Activated CD4-positive, alpha-beta memory T cell treated with anti-CD3 and anti-CD28 coated beads for 36 hours (primary cell): ENCODE results near the gene SNX21. TPM values are rescaled to one million over a fixed set of nuclear protein-coding genes. Genes with fewer than 3 reads are reported as not detected.
"Not testable (repeated sequence)": the region's sequence is repeated elsewhere in the genome, so short reads cannot be mapped to it uniquely, and the experiment has no call there.

Experiments
- CTCF ChIA-PET: fragments of 350-600 bp; sonication (Branson Sonifier 250); formaldehyde crosslinking; loops from one replicate; lab custom pipeline; 2021; ENCODE audit warnings: antibody characterized with exemption, inconsistent platforms; lab: Charles Lee
- POLR2A ChIA-PET: fragments of 350-600 bp; sonication (Branson Sonifier 250); formaldehyde crosslinking; loops from one replicate; lab custom pipeline; 2021; ENCODE audit warnings: antibody characterized with exemption; lab: Charles Lee
- DNase-seq: peaks from one replicate; pipeline ENCODE4 v3.0.0-alpha.2; 2020
- H3K27ac Mint-ChIP-seq: one replicate; pipeline ENCODE4 v1.8.0; 2021; ENCODE audit warnings: mixed read lengths
- H3K27me3 Mint-ChIP-seq: one replicate; pipeline ENCODE4 v1.8.0; 2021; ENCODE audit warnings: mixed read lengths
- H3K36me3 Mint-ChIP-seq: one replicate; pipeline ENCODE4 v1.8.0; 2021; ENCODE audit warnings: mixed read lengths
- H3K4me1 Mint-ChIP-seq: one replicate; pipeline ENCODE4 v1.8.0; 2021; ENCODE audit warnings: low read depth, mixed read lengths
- H3K4me3 Mint-ChIP-seq: one replicate; pipeline ENCODE4 v1.8.0; 2021; ENCODE audit warnings: mild to moderate bottlenecking, mixed read lengths
- H3K9me3 Mint-ChIP-seq: one replicate; pipeline ENCODE4 v1.8.0; 2021; ENCODE audit warnings: mixed read lengths
- intact Hi-C: fragments of 100-400 bp; cut with micrococcal nuclease; formaldehyde crosslinking; loops from one replicate; pipeline ENCODE4 v1.15.1; 2023
- total RNA-seq, 2 experiments: library from RNA; stranded (reverse); gene quantifications; one replicate each; pipeline ENCODE4 v1.2.3, GENCODE V29; 2021

SNX21 gene
- total RNA-seq, 2 experiments from 2014 or later, result 1.8 to 2.2 TPM

DNA sequence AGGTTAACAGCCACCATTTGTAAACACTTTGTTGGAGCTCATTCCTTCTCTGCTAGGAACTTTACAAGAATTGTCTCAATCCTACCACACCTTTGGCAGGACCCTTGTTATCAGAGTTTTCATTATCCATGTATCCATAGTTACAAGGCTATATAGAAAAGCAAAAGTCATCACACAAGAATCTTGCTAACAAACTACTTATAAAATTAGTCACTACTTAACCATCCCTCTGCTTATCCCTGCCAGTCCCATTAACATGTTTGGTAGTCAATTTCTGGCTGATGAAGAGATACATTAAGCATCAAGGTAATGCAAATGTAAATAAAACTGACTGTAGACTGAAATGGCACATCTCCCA, 34.2 kb downstream of the SNX21 start:
- Mint-ChIP-seq H3K9me3 (no peaks in the 10 kb centered on the region), H3K27ac (no peak overlapping the region), H3K27me3 (no peaks in the 10 kb centered on the region), H3K36me3 (no peaks in the 10 kb centered on the region), H3K4me3 (no peak overlapping the region), H3K4me1 (no peaks in the 10 kb centered on the region)
- CTCF ChIA-PET, result no interaction called here
- intact Hi-C loops, result no loop called here
- no peak for DNase-seq
- POLR2A ChIA-PET, result interaction anchor here (1.0 kb wide), 1 partner anchor 22 kb away, joined by 4 read pairs; no protein-coding TSS in a partner anchor

DNA sequence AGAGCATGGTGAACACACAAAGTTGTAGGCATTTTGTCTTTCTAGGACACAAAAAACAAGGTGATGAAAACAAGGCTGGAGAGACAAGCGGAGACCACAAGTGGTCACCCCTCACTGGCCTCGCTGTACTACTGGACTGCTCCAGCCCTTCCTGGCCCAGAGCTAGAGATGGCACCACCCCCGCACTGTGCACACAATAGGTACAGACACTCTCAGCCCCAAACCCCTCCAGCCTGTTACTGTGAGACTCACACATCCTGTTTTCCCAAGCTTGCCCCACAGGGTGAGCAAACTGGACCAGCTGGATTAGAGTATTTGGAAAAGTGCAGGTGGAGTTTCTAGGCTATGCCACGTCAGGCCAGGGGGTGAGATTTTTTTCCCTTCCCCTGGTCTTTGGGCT, 39.0 kb downstream of the SNX21 start:
- Mint-ChIP-seq H3K27me3 (no peaks in the 10 kb centered on the region), H3K4me1 (no peaks in the 10 kb centered on the region), H3K27ac (no peak overlapping the region), H3K36me3 (no peaks in the 10 kb centered on the region), H3K9me3 (no peaks in the 10 kb centered on the region), H3K4me3 (no peak overlapping the region)
- intact Hi-C loops, result no loop called here
- ChIA-PET CTCF (interaction anchor here (1.5 kb wide), 1 partner anchor 139 kb away, joined by 5 read pairs; no protein-coding TSS in a partner anchor), POLR2A (no interaction called here)
- DNase-seq, result no peak

GRCh38 chr20:45873409-45874103, 40.0 kb downstream of the SNX21 start:
- no peaks in the 10 kb centered on the region for H3K9me3 Mint-ChIP-seq
- POLR2A ChIA-PET, result interaction anchor here (0.6 kb wide), 1 partner anchor 9 kb away, joined by 3 read pairs; no protein-coding TSS in a partner anchor
- no peak overlapping the region for H3K27ac Mint-ChIP-seq
- CTCF ChIA-PET, result interaction anchor here (0.8 to 1.5 kb wide), 2 partner anchors 74 to 139 kb away, joined by 3 to 5 read pairs; no protein-coding TSS in a partner anchor
- no peaks in the 10 kb centered on the region for H3K4me1 Mint-ChIP-seq
- H3K27me3 Mint-ChIP-seq, result no peaks in the 10 kb centered on the region
- intact Hi-C loops, result no loop called here
- no peak overlapping the region for H3K4me3 Mint-ChIP-seq
- H3K36me3 Mint-ChIP-seq, result no peaks in the 10 kb centered on the region
- no peak for DNase-seq

DNA sequence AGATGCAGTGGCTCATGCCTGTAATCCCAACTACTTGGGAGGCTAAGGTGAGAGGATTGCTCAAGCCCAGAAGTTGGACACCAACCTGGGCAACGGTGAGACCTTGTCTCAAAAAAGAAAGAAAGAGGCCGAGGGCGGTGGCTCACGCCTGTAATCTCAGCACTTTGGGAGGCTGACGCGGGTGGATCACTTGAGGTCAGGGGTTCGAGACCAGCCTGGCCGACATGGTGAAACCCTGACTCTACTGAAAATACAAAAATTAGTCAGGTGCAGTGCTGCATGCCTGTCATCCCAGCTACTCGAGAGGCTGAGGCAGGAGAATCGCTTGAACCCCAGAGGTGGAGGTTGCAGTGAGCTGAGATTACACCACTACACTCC, 40.5 kb downstream of the SNX21 start:
- DNase-seq, H3K36me3 Mint-ChIP-seq, H3K4me1 Mint-ChIP-seq, H3K27ac Mint-ChIP-seq, POLR2A ChIA-PET, H3K27me3 Mint-ChIP-seq, H3K4me3 Mint-ChIP-seq, H3K9me3 Mint-ChIP-seq, intact Hi-C loops: not testable (repeated sequence)
- CTCF ChIA-PET, result interaction anchor here (0.8 kb wide), 1 partner anchor 75 kb away, joined by 3 read pairs; no protein-coding TSS in a partner anchor

GRCh38 chr20:45874576-45874975, 41.0 kb downstream of the SNX21 start:
- no peak for DNase-seq
- H3K27me3 Mint-ChIP-seq, result no peaks in the 10 kb centered on the region
- H3K9me3 Mint-ChIP-seq, result no peaks in the 10 kb centered on the region
- H3K4me3 Mint-ChIP-seq, result no peak overlapping the region
- H3K4me1 Mint-ChIP-seq, result no peaks in the 10 kb centered on the region
- ChIA-PET CTCF (no interaction called here), POLR2A (no interaction called here)
- no peaks in the 10 kb centered on the region for H3K36me3 Mint-ChIP-seq
- intact Hi-C loops, result no loop called here
- no peak overlapping the region for H3K27ac Mint-ChIP-seq

GRCh38 chr20:45878076-45878761, 44.6 kb downstream of the SNX21 start:
- Mint-ChIP-seq H3K4me3 (no peak overlapping the region), H3K27me3 (no peaks in the 10 kb centered on the region), H3K27ac (no peak overlapping the region), H3K4me1 (peaks cover 22% of the 10 kb centered on the region), H3K9me3 (no peaks in the 10 kb centered on the region), H3K36me3 (peaks cover 9% of the 10 kb centered on the region)
- intact Hi-C loops, result no loop called here
- ChIA-PET POLR2A (interaction anchor here (0.8 kb wide), 1 partner anchor 22 kb away, joined by 3 read pairs; no protein-coding TSS in a partner anchor), CTCF (interaction anchor here (0.6 kb wide), 2 partner anchors 12 to 1302 kb away, joined by 3 read pairs; no protein-coding TSS in a partner anchor)
- no peak for DNase-seq

GRCh38 chr20:45880988-45881788, 47.6 kb downstream of the SNX21 start, which contains the start of gene ZSWIM1:
ZSWIM1 (plus strand) TSS chr20:45881227; CDS start chr20:45882593, 1,366 bp downstream.
- Mint-ChIP-seq H3K4me3 (peak within 1 kb of the TSS; percentile 92), H3K36me3 (peaks cover 21% of the 10 kb centered on the region), H3K9me3 (no peaks in the 10 kb centered on the region), H3K4me1 (peaks cover 41% of the 10 kb centered on the region), H3K27ac (peak within 1 kb of the TSS; percentile 91), H3K27me3 (no peaks in the 10 kb centered on the region)
- peak; percentile 99 for DNase-seq
- ChIA-PET CTCF (interaction anchor here (0.9 to 1.9 kb wide), 5 partner anchors 9 to 82 kb away, joined by 3 to 13 read pairs (median 4); partner anchors contain the start of genes CTSA and NEURL2), POLR2A (interaction anchor here (1.1 to 1.8 kb wide), 5 partner anchors 9 to 90 kb away, joined by 4 to 12 read pairs (median 6); partner anchors contain the start of genes CTSA, NEURL2 and PCIF1)
- intact Hi-C loops, result loop anchor here (1.0 to 10.0 kb wide), 4 partner anchors 10 to 54 kb away; partner anchors contain the start of genes ACOT8, CTSA, NEURL2 and PCIF1

- POLR2A ChIA-PET, result interaction anchor here (0.7 to 1.8 kb wide), 3 partner anchors 9 to 52 kb away, joined by 3 to 12 read pairs (median 4); partner anchors contain the start of genes CTSA, NEURL2 and PCIF1
These were observed 49.0 kb downstream of the SNX21 start for GRCh38 chr20:45882469-45883099.

DNA sequence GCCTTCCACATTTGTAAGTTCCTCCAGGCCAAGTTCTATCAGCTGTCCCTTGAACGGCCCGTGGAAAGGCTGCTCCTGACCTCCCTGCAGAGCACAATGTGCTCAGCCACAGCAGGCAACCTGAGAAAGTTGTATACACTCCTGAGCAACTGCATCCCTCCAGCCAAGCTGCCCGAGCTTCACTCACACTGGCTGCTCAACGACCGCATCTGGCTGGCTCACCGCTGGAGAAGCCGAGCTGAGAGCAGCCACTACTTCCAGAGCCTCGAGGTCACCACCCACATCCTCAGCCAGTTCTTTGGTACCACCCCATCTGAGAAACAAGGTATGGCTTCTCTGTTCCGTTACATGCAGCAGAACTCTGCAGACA, 49.5 kb downstream of the SNX21 start:
- POLR2A ChIA-PET, result interaction anchor here (1.4 kb wide), 1 partner anchor 52 kb away, joined by 4 read pairs; the partner anchor contains the start of gene PCIF1
- CTCF ChIA-PET, result interaction anchor here (0.8 kb wide), 1 partner anchor 51 kb away, joined by 5 read pairs; no protein-coding TSS in a partner anchor
- Mint-ChIP-seq H3K4me1 (peaks cover 43% of the 10 kb centered on the region), H3K27me3 (no peaks in the 10 kb centered on the region), H3K9me3 (no peaks in the 10 kb centered on the region), H3K4me3 (no peak overlapping the region), H3K36me3 (peaks cover 21% of the 10 kb centered on the region), H3K27ac (no peak overlapping the region)
- no peak for DNase-seq
- intact Hi-C loops, result loop anchor here (10.0 kb wide), 1 partner anchor 48 kb away; the partner anchor contains the start of gene SNX21

More at GRCh38 chr20:45882469-45883099, 49.0 kb downstream of the SNX21 start:
- intact Hi-C loops, result loop anchor here (10.0 kb wide), 1 partner anchor 48 kb away; the partner anchor contains the start of gene SNX21
- Mint-ChIP-seq H3K4me1 (peaks cover 43% of the 10 kb centered on the region), H3K4me3 (peak overlapping the region; percentile 62), H3K27ac (no peak overlapping the region), H3K27me3 (no peaks in the 10 kb centered on the region), H3K9me3 (no peaks in the 10 kb centered on the region), H3K36me3 (peaks cover 21% of the 10 kb centered on the region)
- no peak for DNase-seq
- CTCF ChIA-PET, result interaction anchor here (0.8 to 1.9 kb wide), 3 partner anchors 8 to 51 kb away, joined by 4 to 13 read pairs (median 5); partner anchors contain the start of genes CTSA and NEURL2

GRCh38 chr20:45886590-45887345, 53.2 kb downstream of the SNX21 start:
- POLR2A ChIA-PET, result no interaction called here
- H3K4me1 Mint-ChIP-seq, result peaks cover 44% of the 10 kb centered on the region

More at GRCh38 chr20:45886590-45887345, 53.2 kb downstream of the SNX21 start:
- no peaks in the 10 kb centered on the region for H3K9me3 Mint-ChIP-seq
- H3K27me3 Mint-ChIP-seq, result no peaks in the 10 kb centered on the region
- H3K4me3 Mint-ChIP-seq, result no peak overlapping the region
- DNase-seq, result no peak
- CTCF ChIA-PET, result no interaction called here
- peaks cover 18% of the 10 kb centered on the region for H3K36me3 Mint-ChIP-seq
- no peak overlapping the region for H3K27ac Mint-ChIP-seq
- intact Hi-C loops, result loop anchor here (5.0 to 10.0 kb wide), 2 partner anchors 52 to 94 kb away; partner anchors contain the start of genes DNTTIP1, SNX21 and WFDC3
